Panc1 (cell line): ENCODE measurements around the gene TMC7. TPM values are rescaled to one million over a fixed set of nuclear protein-coding genes. Genes with fewer than 3 reads are reported as not detected.

Source experiments
- ATAC-seq: fragments of 200-7000 bp; cut with Tn5 transposase; 2 replicates; pipeline ENCODE4 v1.9.1; 2020; ENCODE audit warnings: mild to moderate bottlenecking, moderate library complexity
- BruUV-seq: library from RNA; stranded (reverse); fragments of 400-500 nt; replicated peaks from 2 replicates; lab custom pipeline; 2021; lab: Mats Ljungman, UMichigan
- CTCF ChIA-PET: fragments of 300-600 bp; sonication (Branson Sonifier 250); formaldehyde crosslinking; loops from one replicate; lab custom pipeline; 2022; ENCODE audit warnings: antibody characterized with exemption; lab: Charles Lee
- POLR2A ChIA-PET: fragments of 300-600 bp; sonication (Branson Sonifier 250); formaldehyde crosslinking; loops from one replicate; lab custom pipeline; 2022; ENCODE audit warnings: antibody characterized with exemption; lab: Charles Lee
- DNase-seq: peaks from one replicate; pipeline ENCODE4 v3.0.0-alpha.2; 2010; ENCODE audit warnings: low read depth, low spot score
- H3K27ac ChIP-seq: 2 replicates; pipeline ENCODE4 v1.5.1; 2011; ENCODE audit warnings: mild to moderate bottlenecking, low read length, inconsistent platforms
- H3K27me3 ChIP-seq: fragments of 200-500 bp; sonication (Bioruptor generic); 2 replicates; pipeline ENCODE4 v1.6.0; 2014; ENCODE audit warnings: low read length, inconsistent platforms; ENCODE audit not compliant: control insufficient read depth, insufficient read depth
- H3K36me3 ChIP-seq: fragments of 200-500 bp; sonication (Bioruptor generic); 2 replicates; pipeline ENCODE4 v1.5.1; 2014; ENCODE audit warnings: inconsistent platforms, mild to moderate bottlenecking, low read length, moderate library complexity; ENCODE audit not compliant: control insufficient read depth, insufficient read depth
- H3K4me1 ChIP-seq: 2 replicates; pipeline ENCODE4 v1.5.1; 2011; ENCODE audit warnings: inconsistent platforms, mild to moderate bottlenecking, low read length, moderate library complexity; ENCODE audit not compliant: control insufficient read depth, insufficient read depth
- H3K4me3 ChIP-seq, 2 experiments: 2 replicates each; pipeline ENCODE4 v1.5.1; 2011 to 2012; ENCODE audit warnings: low read depth in 2 of 2, low read length in 2 of 2, mild to moderate bottlenecking in 2 of 2, inconsistent platforms in 1 of 2, moderate library complexity in 1 of 2
- H3K9me3 ChIP-seq: fragments of 200-500 bp; sonication (Bioruptor generic); 2 replicates; pipeline ENCODE4 v1.5.1; 2014; ENCODE audit warnings: low read depth, mild to moderate bottlenecking, inconsistent platforms, low read length, moderate library complexity; ENCODE audit not compliant: control insufficient read depth, insufficient read depth
- POLR2AphosphoS5 ChIP-seq: IDR thresholded peaks from 2 replicates; pipeline ENCODE4 v1.6.1; 2012; ENCODE audit warnings: mild to moderate bottlenecking, low read depth, low read length, moderate library complexity
- SIN3A ChIP-seq: IDR thresholded peaks from 2 replicates; pipeline ENCODE4 v1.6.1; 2012; ENCODE audit warnings: low read depth, mild to moderate bottlenecking, low read length, moderate library complexity, borderline replicate concordance; ENCODE audit not compliant: insufficient read depth
- TCF7L2 ChIP-seq: IDR thresholded peaks from 2 replicates; pipeline ENCODE4 v1.6.1; 2011; ENCODE audit warnings: mild to moderate bottlenecking, low read depth, low read length, inconsistent platforms
- in situ Hi-C: cut with HindIII; loops from 2 replicates; pipeline ENCODE4 v1.10.0; 2016; ENCODE audit warnings: low sequenced_read_pairs, low pct_unique_long_range_greater_than_20kb
- intact Hi-C: fragments of 100-400 bp; cut with micrococcal nuclease; formaldehyde crosslinking; loops from one replicate; pipeline ENCODE4 v1.10.0; 2022; ENCODE audit not compliant: unreplicated experiment
- total RNA-seq: library from RNA; stranded (reverse); gene quantifications from one replicate; pipeline ENCODE4 v1.2.1, GENCODE V29; 2021; ENCODE audit not compliant: unreplicated experiment
- TF ChIP-seq, protein P1 (sequence below): fragments of 450-650 bp; IDR thresholded peaks from 2 replicates; pipeline ENCODE4 v1.5.1; 2017; ENCODE audit warnings: mild to moderate bottlenecking
- TF ChIP-seq, protein P2 (sequence below), 2 experiments: IDR thresholded peaks; 2 replicates each; pipeline ENCODE4 v1.6.1; 2011 to 2012; ENCODE audit warnings: low read depth in 2 of 2, control low read depth in 1 of 2, low read length in 1 of 2, mild to moderate bottlenecking in 1 of 2, moderate library complexity in 1 of 2; ENCODE audit not compliant: insufficient read depth in 1 of 2

Gene TMC7
- total RNA-seq, 1 experiment from 2014 or later: 5.1 TPM

GRCh38 chr16:19001788-19002187 is 18.1 kb downstream of the TMC7 start (continued):
- TF ChIP-seq, protein P1, sequence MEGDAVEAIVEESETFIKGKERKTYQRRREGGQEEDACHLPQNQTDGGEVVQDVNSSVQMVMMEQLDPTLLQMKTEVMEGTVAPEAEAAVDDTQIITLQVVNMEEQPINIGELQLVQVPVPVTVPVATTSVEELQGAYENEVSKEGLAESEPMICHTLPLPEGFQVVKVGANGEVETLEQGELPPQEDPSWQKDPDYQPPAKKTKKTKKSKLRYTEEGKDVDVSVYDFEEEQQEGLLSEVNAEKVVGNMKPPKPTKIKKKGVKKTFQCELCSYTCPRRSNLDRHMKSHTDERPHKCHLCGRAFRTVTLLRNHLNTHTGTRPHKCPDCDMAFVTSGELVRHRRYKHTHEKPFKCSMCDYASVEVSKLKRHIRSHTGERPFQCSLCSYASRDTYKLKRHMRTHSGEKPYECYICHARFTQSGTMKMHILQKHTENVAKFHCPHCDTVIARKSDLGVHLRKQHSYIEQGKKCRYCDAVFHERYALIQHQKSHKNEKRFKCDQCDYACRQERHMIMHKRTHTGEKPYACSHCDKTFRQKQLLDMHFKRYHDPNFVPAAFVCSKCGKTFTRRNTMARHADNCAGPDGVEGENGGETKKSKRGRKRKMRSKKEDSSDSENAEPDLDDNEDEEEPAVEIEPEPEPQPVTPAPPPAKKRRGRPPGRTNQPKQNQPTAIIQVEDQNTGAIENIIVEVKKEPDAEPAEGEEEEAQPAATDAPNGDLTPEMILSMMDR: no peak

DNA sequence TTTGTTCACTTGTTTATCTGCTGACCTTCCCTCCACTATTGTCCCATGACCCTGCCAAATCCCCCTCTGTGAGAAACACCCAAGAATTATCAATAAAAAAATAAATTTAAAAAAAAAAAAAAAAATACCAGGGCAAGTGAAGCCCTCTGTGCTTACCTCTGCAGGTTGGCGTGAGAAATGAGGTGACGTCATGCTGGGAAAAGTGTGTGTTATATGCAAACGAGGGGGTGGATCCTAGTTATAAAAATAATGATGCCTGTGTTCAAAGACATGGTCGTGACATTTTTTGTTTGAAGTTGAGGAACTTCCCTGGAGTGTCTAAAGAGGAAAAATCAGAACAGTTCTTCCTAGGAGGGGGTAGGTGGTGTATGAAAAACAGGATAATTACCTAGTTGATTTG is 20.2 kb downstream of the TMC7 start:
- no TSS peak for BruUV-seq

More for the DNA sequence above, 20.2 kb downstream of the TMC7 start:
- no peaks in the 10 kb centered on the region for H3K27me3 ChIP-seq
- TF ChIP-seq TCF7L2 (no peak), POLR2AphosphoS5 (no peak), SIN3A (no peak)
- TF ChIP-seq, protein P1: no peak
- TF ChIP-seq, protein P2, sequence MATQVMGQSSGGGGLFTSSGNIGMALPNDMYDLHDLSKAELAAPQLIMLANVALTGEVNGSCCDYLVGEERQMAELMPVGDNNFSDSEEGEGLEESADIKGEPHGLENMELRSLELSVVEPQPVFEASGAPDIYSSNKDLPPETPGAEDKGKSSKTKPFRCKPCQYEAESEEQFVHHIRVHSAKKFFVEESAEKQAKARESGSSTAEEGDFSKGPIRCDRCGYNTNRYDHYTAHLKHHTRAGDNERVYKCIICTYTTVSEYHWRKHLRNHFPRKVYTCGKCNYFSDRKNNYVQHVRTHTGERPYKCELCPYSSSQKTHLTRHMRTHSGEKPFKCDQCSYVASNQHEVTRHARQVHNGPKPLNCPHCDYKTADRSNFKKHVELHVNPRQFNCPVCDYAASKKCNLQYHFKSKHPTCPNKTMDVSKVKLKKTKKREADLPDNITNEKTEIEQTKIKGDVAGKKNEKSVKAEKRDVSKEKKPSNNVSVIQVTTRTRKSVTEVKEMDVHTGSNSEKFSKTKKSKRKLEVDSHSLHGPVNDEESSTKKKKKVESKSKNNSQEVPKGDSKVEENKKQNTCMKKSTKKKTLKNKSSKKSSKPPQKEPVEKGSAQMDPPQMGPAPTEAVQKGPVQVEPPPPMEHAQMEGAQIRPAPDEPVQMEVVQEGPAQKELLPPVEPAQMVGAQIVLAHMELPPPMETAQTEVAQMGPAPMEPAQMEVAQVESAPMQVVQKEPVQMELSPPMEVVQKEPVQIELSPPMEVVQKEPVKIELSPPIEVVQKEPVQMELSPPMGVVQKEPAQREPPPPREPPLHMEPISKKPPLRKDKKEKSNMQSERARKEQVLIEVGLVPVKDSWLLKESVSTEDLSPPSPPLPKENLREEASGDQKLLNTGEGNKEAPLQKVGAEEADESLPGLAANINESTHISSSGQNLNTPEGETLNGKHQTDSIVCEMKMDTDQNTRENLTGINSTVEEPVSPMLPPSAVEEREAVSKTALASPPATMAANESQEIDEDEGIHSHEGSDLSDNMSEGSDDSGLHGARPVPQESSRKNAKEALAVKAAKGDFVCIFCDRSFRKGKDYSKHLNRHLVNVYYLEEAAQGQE (IDR thresholded peaks at IDR 0.05; ENCODE audit: insufficient read depth in 1 of 2, low read depth in 2 of 2, low read length in 1 of 2): no peak
- CTCF ChIA-PET: no interaction called here
- H3K27ac ChIP-seq: no peak overlapping the region
- ATAC-seq (no peak), DNase-seq (no peak)
- peaks cover 14% of the 10 kb centered on the region for H3K4me1 ChIP-seq
- POLR2A ChIA-PET: no interaction called here
- H3K4me3 ChIP-seq: no peak overlapping the region
- no peaks in the 10 kb centered on the region for H3K9me3 ChIP-seq
- in situ Hi-C loops (no loop called here), intact Hi-C loops (no loop called here)
- H3K36me3 ChIP-seq: no peaks in the 10 kb centered on the region
